SK-N-SH (cell line): Measurements from ENCODE around the gene SPP2. TPM values are rescaled to one million over a fixed set of nuclear protein-coding genes. Genes with fewer than 3 reads are reported as not detected.

Experiments used
- CTCF ChIA-PET: fragments of 300-600, 350-600 bp; formaldehyde crosslinking; extraction: SDS; loops from one replicate; lab custom pipeline; 2021; lab: Yijun Ruan, JAX
- POLR2A ChIA-PET: fragments of 350-600 bp; sonication (Branson Sonifier 250); formaldehyde crosslinking; extraction: SDS; loops from one replicate; lab custom pipeline; 2020; ENCODE audit warnings: antibody characterized with exemption, inconsistent platforms; lab: Yijun Ruan, JAX
- DNase-seq: peaks from one replicate; pipeline ENCODE4 v3.0.0; 2012
- H2AFZ ChIP-seq: fragments of 200-600 bp; sonication (generic); 2 replicates; pipeline ENCODE4 v1.8.1; 2016; ENCODE audit warnings: antibody characterized with exemption, mild to moderate bottlenecking, low read depth
- H3F3A ChIP-seq: fragments of 200-600 bp; sonication (generic); replicated peaks from 2 replicates; pipeline ENCODE3; 2016; ENCODE audit warnings: antibody characterized with exemption, mild to moderate bottlenecking; ENCODE audit not compliant: insufficient read depth
- H3K27ac ChIP-seq, 2 experiments: fragments of 200-500 bp in 1 of 2; fragments of 200-600 bp in 1 of 2; sonication (Bioruptor generic) in 1 of 2; sonication (generic), shearing (Covaris generic) in 1 of 2; 2 replicates each; pipeline versions ENCODE4 v1.5.1 to v1.6.1; 2014 to 2016; ENCODE audit warnings: low read depth in 2 of 2, inconsistent platforms in 1 of 2, low read length in 1 of 2, mild to moderate bottlenecking in 1 of 2, mixed read lengths in 1 of 2
- H3K27me3 ChIP-seq: fragments of 200-600 bp; sonication (generic), shearing (Covaris generic); 2 replicates; pipeline ENCODE4 v1.6.1; 2016; ENCODE audit warnings: mixed run types; ENCODE audit not compliant: insufficient read depth
- H3K36me3 ChIP-seq, 2 experiments: fragments of 200-500 bp in 1 of 2; fragments of 200-600 bp in 1 of 2; sonication (Bioruptor generic) in 1 of 2; sonication (generic) in 1 of 2; replicated peaks in 1 of 2; 2 replicates each; pipeline versions ENCODE3 to v1.5.1; 2014 to 2016; ENCODE audit warnings: low read length in 1 of 2, mild to moderate bottlenecking in 1 of 2; ENCODE audit not compliant: insufficient read depth in 2 of 2, control insufficient read depth in 1 of 2
- H3K4me1 ChIP-seq, 2 experiments: fragments of 200-500 bp in 1 of 2; fragments of 200-600 bp in 1 of 2; sonication (Bioruptor generic) in 1 of 2; sonication (generic), shearing (Covaris generic) in 1 of 2; 2 replicates each; pipeline versions ENCODE4 v1.5.1 to v1.6.1; 2014 to 2016; ENCODE audit warnings: low read depth in 1 of 2, low read length in 1 of 2, mixed run types in 1 of 2; ENCODE audit not compliant: insufficient read depth in 2 of 2, control insufficient read depth in 1 of 2
- H3K4me2 ChIP-seq: fragments of 200-600 bp; sonication (generic), shearing (Covaris generic); 2 replicates; pipeline ENCODE4 v1.6.1; 2017; ENCODE audit warnings: mixed run types
- H3K4me3 ChIP-seq, 2 experiments: fragments of 200-500 bp in 1 of 2; fragments of 200-600 bp in 1 of 2; sonication (Bioruptor generic) in 1 of 2; sonication (generic), shearing (Covaris generic) in 1 of 2; 2 replicates each; pipeline versions ENCODE4 v1.5.1 to v1.8.1; 2014 to 2016; ENCODE audit warnings: low read depth in 2 of 2, inconsistent platforms in 1 of 2, low read length in 1 of 2, mild to moderate bottlenecking in 1 of 2, mixed read lengths in 1 of 2, moderate library complexity in 1 of 2
- H3K79me2 ChIP-seq: fragments of 200-600 bp; sonication (generic); 2 replicates; pipeline ENCODE4 v1.8.1; 2017; ENCODE audit warnings: mild to moderate bottlenecking; ENCODE audit not compliant: insufficient read depth
- H3K9ac ChIP-seq: fragments of 200-600 bp; sonication (generic); 2 replicates; pipeline ENCODE4 v1.6.1; 2017; ENCODE audit warnings: mixed run types
- H3K9me2 ChIP-seq: fragments of 200-600 bp; sonication (generic); 2 replicates; pipeline ENCODE4 v1.6.1; 2017; ENCODE audit warnings: mixed run types
- H3K9me3 ChIP-seq: fragments of 200-600 bp; sonication (generic); 2 replicates; pipeline ENCODE4 v1.6.1; 2017; ENCODE audit warnings: mixed run types, mild to moderate bottlenecking, moderate library complexity
- H4K20me1 ChIP-seq: fragments of 200-600 bp; sonication (generic); 2 replicates; pipeline ENCODE4 v1.6.1; 2017; ENCODE audit warnings: mild to moderate bottlenecking, mixed run types; ENCODE audit not compliant: insufficient read depth
- CHD2 ChIP-seq: fragments of 150-350 bp; IDR thresholded peaks from 2 replicates; pipeline ENCODE4 v1.6.1; 2018; ENCODE audit warnings: low read length; ENCODE audit not compliant: partially characterized antibody
- EZH2phosphoT487 ChIP-seq: fragments of 200-600 bp; sonication (generic); IDR thresholded peaks from 2 replicates; pipeline ENCODE4 v1.6.1; 2017; ENCODE audit warnings: low read depth, mixed run types, mild to moderate bottlenecking, antibody characterized with exemption, moderate library complexity, borderline replicate concordance
- FOXM1 ChIP-seq: IDR thresholded peaks from 2 replicates; pipeline ENCODE4 v1.4.0; 2012; ENCODE audit warnings: low read depth, mild to moderate bottlenecking
- GABPA ChIP-seq: IDR thresholded peaks from 2 replicates; pipeline ENCODE4 v1.4.0; 2012; ENCODE audit warnings: low read depth, mild to moderate bottlenecking
- MEF2A ChIP-seq: IDR thresholded peaks from 2 replicates; pipeline ENCODE4 v1.4.0; 2012; ENCODE audit warnings: low read depth, borderline replicate concordance
- MXI1 ChIP-seq: IDR thresholded peaks from 2 replicates; pipeline ENCODE4 v1.6.1; 2012; ENCODE audit warnings: mild to moderate bottlenecking, low read depth, low read length, improper control_type of control experiment
- NRF1 ChIP-seq: IDR thresholded peaks from 2 replicates; pipeline ENCODE4 v1.6.1; 2012; ENCODE audit warnings: low read depth, mild to moderate bottlenecking, low read length
- POLR2AphosphoS5 ChIP-seq: IDR thresholded peaks from 2 replicates; pipeline ENCODE4 v1.6.1; 2012; ENCODE audit warnings: low read depth, low read length
- RAD21 ChIP-seq: IDR thresholded peaks from 2 replicates; pipeline ENCODE4 v1.6.1; 2012; ENCODE audit warnings: mild to moderate bottlenecking, low read length
- RCOR1 ChIP-seq: fragments of 150-350 bp; IDR thresholded peaks from 2 replicates; pipeline ENCODE4 v1.6.1; 2017; ENCODE audit warnings: antibody characterized with exemption, low read length
- SIN3A ChIP-seq: IDR thresholded peaks from 2 replicates; pipeline ENCODE4 v1.6.1; 2012; ENCODE audit warnings: low read depth, mild to moderate bottlenecking, low read length, moderate library complexity, borderline replicate concordance
- YY1 ChIP-seq: IDR thresholded peaks from 2 replicates; pipeline ENCODE4 v1.4.0; 2012; ENCODE audit warnings: low read depth, mild to moderate bottlenecking
- WGBS: methylation state at CpG from one replicate; pipeline ENCODE4 v1.1.6; 2017; ENCODE audit warnings: low lambda C conversion rate; 5-methylcytosine and 5-hydroxymethylcytosine counted together
- polyA plus RNA-seq, 3 experiments: library from polyadenylated mRNA; depleted of rRNA; stranded (reverse); fragments of >200 nt; gene quantifications; 2 replicates each; pipeline ENCODE4 v1.2.3, GENCODE V29; 2012
- TF ChIP-seq, protein P1 (sequence below): fragments of 200-600 bp; sonication (generic); IDR thresholded peaks from 2 replicates; pipeline ENCODE4 v1.6.1; 2017; ENCODE audit warnings: antibody characterized with exemption, mild to moderate bottlenecking, moderate library complexity
- TF ChIP-seq, protein P2 (sequence below): IDR thresholded peaks from 2 replicates; pipeline ENCODE4; 2012
- TF ChIP-seq, protein P3 (sequence below): fragments of 150-350 bp; IDR thresholded peaks from 2 replicates; pipeline ENCODE4 v1.6.1; 2016; ENCODE audit warnings: mild to moderate bottlenecking, low read depth, low read length
- TF ChIP-seq, protein P4 (sequence below): IDR thresholded peaks from 2 replicates; pipeline ENCODE4 v1.4.0; 2012; ENCODE audit warnings: low read depth
- TF ChIP-seq, protein P5 (sequence below): fragments of 150-350 bp; IDR thresholded peaks from 2 replicates; pipeline ENCODE4 v1.6.1; 2017; ENCODE audit warnings: antibody characterized with exemption, low read length, low read depth, borderline replicate concordance
- TF ChIP-seq, protein P6 (sequence below): IDR thresholded peaks from 2 replicates; pipeline ENCODE4 v1.6.1; 2012; ENCODE audit warnings: mild to moderate bottlenecking, low read depth, low read length, moderate library complexity

SPP2 gene
- polyA plus RNA-seq, 1 of the 3 experiments (the other 2 are of a cell fraction), result 0.30 TPM

DNA sequence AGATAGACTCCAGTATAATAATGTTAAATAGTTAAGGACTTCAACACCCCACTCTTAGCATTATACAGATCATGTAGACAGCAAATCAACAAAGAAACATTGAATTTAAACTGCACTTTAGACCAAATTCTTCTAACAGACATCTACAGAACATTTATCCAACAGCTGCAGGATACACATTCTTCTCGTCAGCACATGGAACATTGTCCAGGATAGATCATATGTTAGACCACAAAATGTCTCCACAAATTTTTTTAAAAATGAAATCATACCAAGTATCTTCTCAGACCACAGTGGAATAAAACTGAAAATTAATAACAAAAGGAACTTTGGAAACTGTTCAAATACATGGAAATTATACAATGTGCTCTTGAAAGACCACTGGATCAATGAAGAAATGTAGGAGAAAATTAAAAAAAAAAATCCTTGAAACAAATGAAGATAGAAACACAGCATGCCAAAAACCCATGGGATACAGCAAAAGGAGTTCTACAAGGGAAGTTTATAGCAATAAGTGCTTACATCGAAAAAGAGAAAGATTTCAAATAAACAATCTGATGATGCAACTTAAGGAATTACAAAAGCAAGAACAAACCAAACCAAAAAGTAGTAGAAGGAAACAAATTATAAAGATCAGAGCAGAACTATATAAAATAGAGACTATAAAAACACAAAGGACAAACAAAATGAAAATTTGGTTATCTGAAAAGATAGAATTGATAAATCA, 12.3 kb upstream of the SPP2 start:
- no peaks in the 10 kb centered on the region for H3K27me3 ChIP-seq
- H3K79me2 ChIP-seq, result no peaks in the 10 kb centered on the region
- no peaks in the 10 kb centered on the region for H3K9me2 ChIP-seq
- H3K4me2 ChIP-seq, result no peak overlapping the region
- peaks cover 2% of the 10 kb centered on the region for H3F3A ChIP-seq
- no peak for TF ChIP-seq FOXM1
- TF ChIP-seq, protein P1, sequence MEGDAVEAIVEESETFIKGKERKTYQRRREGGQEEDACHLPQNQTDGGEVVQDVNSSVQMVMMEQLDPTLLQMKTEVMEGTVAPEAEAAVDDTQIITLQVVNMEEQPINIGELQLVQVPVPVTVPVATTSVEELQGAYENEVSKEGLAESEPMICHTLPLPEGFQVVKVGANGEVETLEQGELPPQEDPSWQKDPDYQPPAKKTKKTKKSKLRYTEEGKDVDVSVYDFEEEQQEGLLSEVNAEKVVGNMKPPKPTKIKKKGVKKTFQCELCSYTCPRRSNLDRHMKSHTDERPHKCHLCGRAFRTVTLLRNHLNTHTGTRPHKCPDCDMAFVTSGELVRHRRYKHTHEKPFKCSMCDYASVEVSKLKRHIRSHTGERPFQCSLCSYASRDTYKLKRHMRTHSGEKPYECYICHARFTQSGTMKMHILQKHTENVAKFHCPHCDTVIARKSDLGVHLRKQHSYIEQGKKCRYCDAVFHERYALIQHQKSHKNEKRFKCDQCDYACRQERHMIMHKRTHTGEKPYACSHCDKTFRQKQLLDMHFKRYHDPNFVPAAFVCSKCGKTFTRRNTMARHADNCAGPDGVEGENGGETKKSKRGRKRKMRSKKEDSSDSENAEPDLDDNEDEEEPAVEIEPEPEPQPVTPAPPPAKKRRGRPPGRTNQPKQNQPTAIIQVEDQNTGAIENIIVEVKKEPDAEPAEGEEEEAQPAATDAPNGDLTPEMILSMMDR, result no peak
- H3K4me1 ChIP-seq, result no peaks in the 10 kb centered on the region
- H3K9me3 ChIP-seq, result 0 out of 2 replicates have a peak, but pooled peaks cover 4% of the 10 kb centered on the region
- ChIA-PET CTCF (no interaction called here), POLR2A (no interaction called here)
- H2AFZ ChIP-seq, result no peak overlapping the region
- no peaks in the 10 kb centered on the region for H4K20me1 ChIP-seq
- DNase-seq, result no peak
- no peak overlapping the region for H3K27ac ChIP-seq
- no peaks in the 10 kb centered on the region for H3K36me3 ChIP-seq
- H3K4me3 ChIP-seq, result no peak overlapping the region
- H3K9ac ChIP-seq, result no peak overlapping the region
- WGBS, result 84% methylated on average over 2 of the region's 2 CpGs

DNA sequence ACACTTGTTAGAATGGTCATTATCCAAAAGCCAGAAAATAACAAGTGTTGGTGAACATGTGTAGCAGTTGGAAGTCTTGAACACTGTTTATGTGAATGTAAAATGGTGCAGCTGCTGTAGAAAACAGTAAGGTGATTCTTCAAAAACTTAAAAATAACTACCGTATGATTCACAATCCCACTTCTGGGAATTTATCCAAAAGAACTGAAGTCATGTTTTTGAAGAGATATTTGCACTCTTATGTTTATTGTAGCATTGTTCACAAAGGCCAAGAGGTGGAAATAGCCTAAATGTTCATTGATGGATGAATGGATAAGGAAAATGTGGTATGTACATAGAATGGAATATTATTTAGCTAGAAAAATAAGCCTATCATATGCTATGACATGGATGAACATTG, 6.3 kb upstream of the SPP2 start:
- 12% methylated on average over 1 of the region's 1 CpG for WGBS
- Histone ChIP-seq H3K27me3 (no peaks in the 10 kb centered on the region), H3K4me3 (no peak overlapping the region), H4K20me1 (no peaks in the 10 kb centered on the region), H3K27ac (peak overlapping the region in 1 of 2 experiments; percentile 55; a peak in 2 of 4 replicates), H3K9ac (no peak overlapping the region), H3K4me2 (no peak overlapping the region), H3K79me2 (no peaks in the 10 kb centered on the region), H3K4me1 (no peaks in the 10 kb centered on the region), H3F3A (peaks cover 23% of the 10 kb centered on the region), H3K36me3 (no peaks in the 10 kb centered on the region), H3K9me2 (no peaks in the 10 kb centered on the region), H2AFZ (no peak overlapping the region), H3K9me3 (no peaks in the 10 kb centered on the region)
- ChIA-PET CTCF (no interaction called here), POLR2A (no interaction called here)
- no peak for DNase-seq
- no peak for TF ChIP-seq RCOR1
- TF ChIP-seq, protein P2, sequence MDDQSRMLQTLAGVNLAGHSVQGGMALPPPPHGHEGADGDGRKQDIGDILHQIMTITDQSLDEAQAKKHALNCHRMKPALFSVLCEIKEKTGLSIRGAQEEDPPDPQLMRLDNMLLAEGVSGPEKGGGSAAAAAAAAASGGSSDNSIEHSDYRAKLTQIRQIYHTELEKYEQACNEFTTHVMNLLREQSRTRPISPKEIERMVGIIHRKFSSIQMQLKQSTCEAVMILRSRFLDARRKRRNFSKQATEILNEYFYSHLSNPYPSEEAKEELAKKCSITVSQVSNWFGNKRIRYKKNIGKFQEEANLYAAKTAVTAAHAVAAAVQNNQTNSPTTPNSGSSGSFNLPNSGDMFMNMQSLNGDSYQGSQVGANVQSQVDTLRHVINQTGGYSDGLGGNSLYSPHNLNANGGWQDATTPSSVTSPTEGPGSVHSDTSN, result peak; percentile 42; the same call in 1 of the 2 replicates
- TF ChIP-seq SIN3A, result no peak
- TF ChIP-seq, protein P3, sequence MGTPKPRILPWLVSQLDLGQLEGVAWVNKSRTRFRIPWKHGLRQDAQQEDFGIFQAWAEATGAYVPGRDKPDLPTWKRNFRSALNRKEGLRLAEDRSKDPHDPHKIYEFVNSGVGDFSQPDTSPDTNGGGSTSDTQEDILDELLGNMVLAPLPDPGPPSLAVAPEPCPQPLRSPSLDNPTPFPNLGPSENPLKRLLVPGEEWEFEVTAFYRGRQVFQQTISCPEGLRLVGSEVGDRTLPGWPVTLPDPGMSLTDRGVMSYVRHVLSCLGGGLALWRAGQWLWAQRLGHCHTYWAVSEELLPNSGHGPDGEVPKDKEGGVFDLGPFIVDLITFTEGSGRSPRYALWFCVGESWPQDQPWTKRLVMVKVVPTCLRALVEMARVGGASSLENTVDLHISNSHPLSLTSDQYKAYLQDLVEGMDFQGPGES, result no peak
- TF ChIP-seq NRF1, result no peak
- TF ChIP-seq, protein P4, sequence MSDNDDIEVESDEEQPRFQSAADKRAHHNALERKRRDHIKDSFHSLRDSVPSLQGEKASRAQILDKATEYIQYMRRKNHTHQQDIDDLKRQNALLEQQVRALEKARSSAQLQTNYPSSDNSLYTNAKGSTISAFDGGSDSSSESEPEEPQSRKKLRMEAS, result peak; percentile 41; the same call in 1 of the 2 replicates
- peak; percentile 75 for TF ChIP-seq MEF2A
- TF ChIP-seq MXI1, result no peak
- TF ChIP-seq GABPA, result no peak
- TF ChIP-seq CHD2, result no peak
- peak; percentile 58; the same call in 1 of the 2 replicates for TF ChIP-seq YY1
- no peak for TF ChIP-seq EZH2phosphoT487
- TF ChIP-seq POLR2AphosphoS5, result peak; percentile 23; the same call in 1 of the 2 replicates
- TF ChIP-seq, protein P5, sequence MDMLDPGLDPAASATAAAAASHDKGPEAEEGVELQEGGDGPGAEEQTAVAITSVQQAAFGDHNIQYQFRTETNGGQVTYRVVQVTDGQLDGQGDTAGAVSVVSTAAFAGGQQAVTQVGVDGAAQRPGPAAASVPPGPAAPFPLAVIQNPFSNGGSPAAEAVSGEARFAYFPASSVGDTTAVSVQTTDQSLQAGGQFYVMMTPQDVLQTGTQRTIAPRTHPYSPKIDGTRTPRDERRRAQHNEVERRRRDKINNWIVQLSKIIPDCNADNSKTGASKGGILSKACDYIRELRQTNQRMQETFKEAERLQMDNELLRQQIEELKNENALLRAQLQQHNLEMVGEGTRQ, result no peak
- TF ChIP-seq, protein P6, sequence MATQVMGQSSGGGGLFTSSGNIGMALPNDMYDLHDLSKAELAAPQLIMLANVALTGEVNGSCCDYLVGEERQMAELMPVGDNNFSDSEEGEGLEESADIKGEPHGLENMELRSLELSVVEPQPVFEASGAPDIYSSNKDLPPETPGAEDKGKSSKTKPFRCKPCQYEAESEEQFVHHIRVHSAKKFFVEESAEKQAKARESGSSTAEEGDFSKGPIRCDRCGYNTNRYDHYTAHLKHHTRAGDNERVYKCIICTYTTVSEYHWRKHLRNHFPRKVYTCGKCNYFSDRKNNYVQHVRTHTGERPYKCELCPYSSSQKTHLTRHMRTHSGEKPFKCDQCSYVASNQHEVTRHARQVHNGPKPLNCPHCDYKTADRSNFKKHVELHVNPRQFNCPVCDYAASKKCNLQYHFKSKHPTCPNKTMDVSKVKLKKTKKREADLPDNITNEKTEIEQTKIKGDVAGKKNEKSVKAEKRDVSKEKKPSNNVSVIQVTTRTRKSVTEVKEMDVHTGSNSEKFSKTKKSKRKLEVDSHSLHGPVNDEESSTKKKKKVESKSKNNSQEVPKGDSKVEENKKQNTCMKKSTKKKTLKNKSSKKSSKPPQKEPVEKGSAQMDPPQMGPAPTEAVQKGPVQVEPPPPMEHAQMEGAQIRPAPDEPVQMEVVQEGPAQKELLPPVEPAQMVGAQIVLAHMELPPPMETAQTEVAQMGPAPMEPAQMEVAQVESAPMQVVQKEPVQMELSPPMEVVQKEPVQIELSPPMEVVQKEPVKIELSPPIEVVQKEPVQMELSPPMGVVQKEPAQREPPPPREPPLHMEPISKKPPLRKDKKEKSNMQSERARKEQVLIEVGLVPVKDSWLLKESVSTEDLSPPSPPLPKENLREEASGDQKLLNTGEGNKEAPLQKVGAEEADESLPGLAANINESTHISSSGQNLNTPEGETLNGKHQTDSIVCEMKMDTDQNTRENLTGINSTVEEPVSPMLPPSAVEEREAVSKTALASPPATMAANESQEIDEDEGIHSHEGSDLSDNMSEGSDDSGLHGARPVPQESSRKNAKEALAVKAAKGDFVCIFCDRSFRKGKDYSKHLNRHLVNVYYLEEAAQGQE, result no peak
- no peak for TF ChIP-seq RAD21
